Mucosa of gallbladder (tissue), 1 donor: Measurements from ENCODE around the gene CEP70. TPM values are rescaled to one million over a fixed set of nuclear protein-coding genes. Genes with fewer than 3 reads are reported as not detected.
A peak's percentile ranks its signal among the peaks of the same experiment; 100 is the strongest.
"Not testable (repeated sequence)": the region's sequence is repeated elsewhere in the genome, so short reads cannot be mapped to it uniquely, and the experiment has no call there.

Source experiments
- DNase-seq: peaks from one replicate; pipeline ENCODE4 v3.0.0-alpha.2; 2020; ENCODE audit warnings: low spot score
- total RNA-seq: library from RNA; stranded (reverse); gene quantifications from one replicate; pipeline ENCODE4 v1.2.1, GENCODE V29; 2021
- donor health status: DM: no; HTN: no; CAD: no.

The CEP70 gene
- total RNA-seq, 1 donor from 2014 or later, result 49.5 TPM

DNA sequence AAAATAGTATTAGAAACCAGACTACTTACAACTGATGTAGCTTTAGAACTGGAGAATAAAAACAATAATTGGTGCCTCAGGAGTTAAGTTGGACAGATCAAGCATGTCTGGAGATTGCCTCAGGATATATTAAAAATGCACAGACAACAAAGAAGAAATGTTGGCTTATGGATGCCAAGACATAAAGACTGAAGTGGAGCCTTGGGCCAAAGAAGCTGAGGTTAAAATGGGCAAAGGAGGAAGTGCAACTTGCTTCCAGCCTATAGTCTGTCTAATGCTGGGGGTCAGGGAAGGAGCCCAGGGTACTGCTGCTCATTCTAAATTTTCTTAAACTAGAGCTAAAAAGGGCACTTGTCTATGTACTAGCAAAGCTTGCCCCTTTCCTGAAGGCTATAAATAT is 82.1 kb downstream of the CEP70 start:
- DNase-seq, result no peak

DNA sequence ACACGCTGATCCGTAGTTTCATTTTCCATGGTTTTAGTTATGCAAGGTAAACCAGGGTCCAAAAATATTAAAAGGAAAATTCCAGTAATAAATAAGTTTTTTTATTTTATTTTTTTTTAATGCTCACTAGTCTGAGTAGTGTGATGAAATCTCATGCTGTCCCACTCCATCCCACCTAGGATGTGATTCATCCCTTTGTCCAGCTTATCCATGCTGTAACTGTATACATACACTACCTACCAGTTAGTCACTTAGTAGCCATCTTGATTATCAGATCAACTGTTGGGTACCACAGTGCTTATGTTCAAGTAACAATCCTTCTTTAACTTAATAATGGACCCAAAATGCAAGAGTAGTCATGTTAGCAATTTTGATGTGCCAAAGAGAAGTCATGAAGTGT is 84.5 kb downstream of the CEP70 start:
- no peak for DNase-seq

DNA sequence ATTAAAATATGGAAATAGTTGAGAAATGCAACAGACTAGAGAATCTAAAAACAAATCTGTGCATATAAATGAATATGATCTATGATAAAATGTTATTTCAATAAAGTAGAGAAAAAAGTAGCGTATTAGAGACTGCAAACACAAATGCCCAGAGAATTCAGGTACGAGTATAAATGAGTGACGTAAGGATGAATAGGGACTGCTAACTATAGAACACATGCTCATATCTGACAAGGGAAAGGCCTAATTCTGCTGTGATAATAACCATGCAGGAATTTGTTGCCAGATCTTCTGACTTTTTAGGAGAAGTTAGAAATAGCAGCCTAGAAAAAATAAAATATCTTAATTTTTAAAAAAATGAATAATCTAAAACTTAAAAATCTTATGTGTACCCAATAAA is 86.5 kb downstream of the CEP70 start:
- no peak for DNase-seq

DNA sequence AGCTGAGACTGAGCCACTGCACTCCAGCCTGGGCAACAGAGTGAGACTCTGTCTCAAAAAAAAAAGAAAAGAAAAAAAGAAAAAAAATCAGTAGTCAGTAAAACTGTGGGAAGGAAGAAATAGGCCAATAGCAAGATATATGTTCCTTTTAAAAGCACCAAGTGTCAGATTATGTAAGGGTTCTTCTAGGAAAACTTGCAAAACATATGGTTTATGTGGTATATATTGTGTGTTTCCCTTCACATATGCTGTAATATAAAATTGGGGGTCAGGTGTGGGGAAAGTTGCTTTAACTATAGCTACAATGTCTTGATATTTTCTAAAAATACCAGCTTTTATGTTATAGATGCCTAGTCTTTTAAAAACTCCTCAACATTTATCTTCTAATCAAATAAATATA is 95.1 kb downstream of the CEP70 start:
- DNase-seq, result no peak

DNA sequence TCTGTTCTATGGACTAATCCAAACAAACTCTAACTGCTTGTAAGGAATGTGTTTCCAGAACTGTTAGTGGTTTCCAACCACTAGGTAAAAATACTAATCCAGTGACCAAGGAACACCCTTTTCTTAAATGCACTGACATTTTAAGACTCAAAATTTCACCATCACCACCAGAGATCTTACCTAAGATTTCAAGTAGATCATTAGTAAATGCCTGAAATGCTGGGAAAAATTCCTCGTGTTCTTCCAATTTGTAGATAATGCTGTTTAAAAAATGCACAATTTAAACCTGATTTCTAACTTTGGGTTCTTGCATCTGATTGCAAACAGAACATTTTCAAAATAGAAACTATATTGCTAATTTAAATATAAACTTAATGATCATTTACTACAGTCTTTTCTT is 96.2 kb downstream of the CEP70 start:
- no peak for DNase-seq

DNA sequence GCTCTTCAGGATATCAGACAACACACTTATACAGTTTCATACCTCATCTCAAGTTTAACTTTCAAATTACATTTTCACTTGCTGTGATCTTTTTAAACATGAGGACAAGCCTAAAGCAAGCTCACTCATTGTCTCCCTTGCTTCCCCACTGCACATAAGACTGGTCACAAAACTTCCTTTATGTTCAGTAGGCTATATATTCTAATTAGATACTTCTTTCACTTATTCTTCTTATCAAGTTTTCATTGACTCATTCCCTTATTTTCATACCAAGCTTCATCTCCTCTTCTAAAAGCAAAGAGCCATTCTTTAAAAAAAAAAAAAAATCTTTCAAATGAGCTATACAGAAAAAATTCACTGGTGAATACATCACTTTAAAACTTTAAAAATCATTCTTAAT is 97.0 kb downstream of the CEP70 start:
- no peak for DNase-seq

DNA sequence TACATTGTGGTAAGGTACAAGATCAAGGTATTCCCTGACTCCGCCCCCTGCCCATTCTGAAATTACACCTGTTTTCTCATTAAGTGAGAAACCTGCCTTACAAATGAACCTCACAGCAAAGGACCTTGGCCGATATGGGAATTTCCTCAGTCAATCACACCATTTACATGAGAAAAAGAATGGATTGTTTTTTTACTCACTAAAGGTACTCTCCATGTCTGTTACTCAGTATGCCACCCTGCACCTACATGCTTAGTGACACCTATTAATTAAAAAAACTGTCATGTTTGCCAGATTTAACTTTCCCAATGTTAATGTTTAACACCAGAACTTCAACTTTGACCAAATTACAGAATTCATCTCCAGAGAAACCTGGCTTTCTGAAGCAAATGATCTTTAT is 97.6 kb downstream of the CEP70 start:
- no peak for DNase-seq

DNA sequence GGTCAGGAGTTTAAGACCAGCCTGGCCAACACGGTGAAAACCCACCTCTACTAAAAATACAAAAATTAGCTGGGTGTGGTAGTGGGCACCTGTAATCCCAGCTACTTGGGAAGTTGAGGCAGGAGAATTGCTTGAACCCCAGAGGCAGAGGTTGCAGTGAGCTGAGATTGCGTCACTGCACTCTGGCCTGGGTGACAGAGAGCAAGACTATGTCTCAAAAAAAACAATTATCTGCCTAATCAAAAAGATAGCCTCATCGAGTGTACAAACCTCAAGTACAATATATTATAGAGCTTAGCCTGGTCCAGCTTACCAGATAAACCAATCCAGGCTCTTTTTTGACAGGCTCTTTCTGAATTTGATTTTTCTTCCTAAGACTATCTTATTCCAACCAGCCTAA is 98.4 kb downstream of the CEP70 start:
- DNase-seq, result not testable (repeated sequence)

DNA sequence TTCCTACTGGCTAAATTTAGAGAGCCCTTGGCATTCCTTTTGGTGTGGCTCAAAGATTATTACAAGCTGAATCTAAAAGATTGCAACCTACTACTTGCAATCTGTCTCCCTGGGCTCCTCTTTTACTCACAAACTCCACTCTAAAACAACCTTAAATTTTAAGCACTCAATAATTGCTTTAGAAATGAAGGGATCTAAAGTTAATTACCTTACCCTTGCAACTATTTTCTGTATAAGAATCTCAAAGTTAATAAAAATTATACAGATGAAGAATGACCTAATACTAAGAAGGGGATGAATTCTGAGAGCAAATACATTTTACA is 99.5 kb downstream of the CEP70 start:
- DNase-seq, result no peak

DNA sequence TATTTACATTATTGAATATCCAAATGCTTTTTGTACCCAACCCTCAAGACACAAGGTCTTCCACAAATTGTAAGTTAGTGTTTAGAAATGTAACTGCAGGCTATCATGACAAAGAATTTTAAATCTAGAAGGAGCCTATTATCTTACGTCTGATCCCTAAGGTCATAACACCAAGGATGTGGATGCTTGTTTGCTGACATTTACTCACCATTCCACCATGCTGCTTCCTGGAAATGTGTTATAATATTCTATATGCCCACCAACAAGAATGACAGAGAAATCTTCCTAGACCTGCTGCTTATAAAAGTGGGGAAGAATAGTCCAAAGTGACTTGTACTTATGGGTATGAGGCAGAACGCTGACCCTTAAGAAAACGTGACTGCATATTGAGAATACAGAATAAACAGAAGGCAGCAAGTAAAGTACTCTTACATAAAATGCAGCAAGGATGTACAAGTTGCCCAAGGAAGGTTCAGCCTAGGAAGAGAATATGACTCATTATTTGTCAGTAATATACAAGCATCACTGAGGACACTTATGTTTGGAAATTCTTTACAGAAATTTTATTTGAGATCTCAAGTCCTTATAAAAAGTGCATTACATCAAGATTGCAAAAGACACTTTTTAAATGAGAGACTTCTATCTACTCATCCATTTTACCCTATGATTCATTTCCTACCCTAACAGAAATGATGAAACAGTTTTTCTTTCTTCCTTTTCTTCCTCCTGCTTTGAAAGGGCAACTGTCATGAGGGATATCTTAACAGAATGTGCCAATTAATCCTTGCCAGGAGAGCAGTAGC is 100.1 kb downstream of the CEP70 start:
- no peak for DNase-seq

DNA sequence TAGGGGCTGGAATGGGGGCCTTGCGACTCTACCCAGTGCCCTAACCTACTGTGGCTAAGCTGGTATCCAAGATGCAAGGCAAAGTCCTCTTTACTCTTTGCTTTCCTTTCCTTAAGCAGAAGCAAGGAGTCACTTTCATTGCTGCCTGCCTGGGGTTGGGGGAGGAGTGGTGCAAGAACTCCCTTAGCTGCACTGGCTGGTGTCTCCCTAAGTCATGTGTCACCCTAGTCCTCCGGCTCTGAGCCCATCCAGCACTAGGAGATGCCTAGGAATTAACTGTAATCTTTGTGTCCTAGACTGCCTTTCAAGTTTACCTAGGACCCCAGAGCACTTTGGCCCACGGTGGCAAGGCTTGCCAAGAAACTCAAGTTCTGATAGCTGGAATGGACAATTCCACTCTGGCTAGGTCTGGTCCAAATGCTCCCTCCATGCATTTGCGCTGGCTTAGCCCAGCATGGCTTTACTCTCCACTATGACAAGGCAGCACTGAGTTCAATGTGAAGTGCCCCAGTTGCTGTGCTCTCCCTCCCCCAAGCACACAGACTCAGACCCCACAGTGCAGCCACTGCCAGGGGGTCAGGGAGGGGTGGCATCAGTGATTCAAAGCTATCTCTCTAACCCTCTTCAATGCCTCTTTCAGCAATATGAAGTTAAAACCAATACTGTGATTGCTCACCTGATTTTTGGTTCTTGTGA is 100.9 kb downstream of the CEP70 start:
- no peak for DNase-seq

DNA sequence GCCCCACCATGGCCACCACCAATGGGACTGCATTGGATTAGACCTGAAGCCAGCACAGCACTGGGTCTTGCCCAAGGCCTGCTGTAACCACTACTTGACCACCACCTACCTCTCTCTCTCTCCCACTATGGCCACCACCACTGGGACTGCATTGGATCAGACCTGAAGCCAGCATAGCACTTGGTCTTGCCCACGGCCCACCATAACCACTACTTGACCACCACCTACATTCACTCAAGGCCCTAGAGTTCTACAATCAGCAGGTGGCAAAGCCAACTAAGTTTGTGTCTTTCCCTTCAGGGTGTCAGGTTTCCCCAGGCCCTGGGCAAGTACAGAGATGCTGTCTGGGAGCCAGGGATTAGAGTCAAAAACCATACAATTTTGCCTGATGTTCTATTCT is 102.1 kb downstream of the CEP70 start:
- no peak for DNase-seq

DNA sequence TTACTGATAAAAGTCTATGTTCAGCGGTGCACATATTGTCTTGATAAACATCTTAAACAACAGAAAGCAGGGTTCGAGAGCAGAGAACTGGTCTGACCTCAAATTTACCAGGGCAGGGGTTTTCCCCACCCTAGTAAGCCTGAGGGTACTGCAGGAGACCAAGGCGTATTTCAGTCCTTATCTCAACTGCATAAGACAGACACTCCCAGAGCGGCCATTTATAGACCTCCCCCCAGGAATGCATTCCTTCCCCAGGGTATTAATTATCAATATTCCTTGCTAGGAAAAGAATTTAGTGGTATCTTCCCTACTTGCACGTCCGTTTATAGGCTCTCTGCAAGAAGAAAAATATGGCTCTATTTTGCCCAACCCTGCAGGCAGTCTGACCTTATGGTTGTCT is 107.5 kb downstream of the CEP70 start:
- DNase-seq, result not testable (repeated sequence)

DNA sequence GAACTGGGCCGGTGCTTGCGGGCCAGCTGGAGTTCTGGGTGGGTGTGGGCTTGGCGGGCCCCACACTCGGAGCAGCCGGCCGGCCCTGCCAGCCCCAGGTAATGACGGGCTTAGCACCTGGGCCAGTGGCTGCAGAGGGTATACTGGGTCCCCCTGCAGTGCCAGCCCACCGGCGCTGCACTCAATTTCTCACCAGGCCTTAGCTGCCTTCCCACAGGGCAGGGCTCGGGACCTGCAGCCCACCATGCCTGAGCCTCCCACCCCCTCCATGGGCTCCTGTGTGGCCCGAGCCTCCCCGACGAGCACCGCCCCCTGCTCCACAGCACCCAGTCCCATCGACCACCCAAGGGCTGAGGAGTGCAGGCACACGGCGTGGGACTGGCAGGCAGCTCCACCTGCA is 109.4 kb downstream of the CEP70 start:
- DNase-seq, result not testable (repeated sequence)

DNA sequence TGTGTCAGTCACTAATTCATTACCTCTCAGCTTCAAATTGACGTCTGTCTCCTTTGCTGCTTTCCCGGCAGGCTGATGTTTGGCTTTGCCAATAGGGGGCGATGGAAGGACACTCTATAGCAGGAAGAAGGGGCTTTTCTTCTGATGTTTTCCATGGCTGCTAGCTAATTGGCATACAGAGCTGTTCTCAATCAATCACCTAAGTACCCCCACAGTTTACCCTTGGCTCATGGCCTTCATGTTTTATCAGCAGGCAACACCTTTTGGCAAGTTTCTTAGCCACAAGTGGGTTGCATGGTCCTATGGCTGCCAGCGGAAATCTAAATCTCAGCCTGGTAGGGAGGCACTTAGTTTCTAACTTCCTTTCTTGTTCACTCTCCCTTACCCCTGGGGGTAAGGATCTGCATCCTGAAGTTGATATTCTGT is 114.6 kb downstream of the CEP70 start:
- no peak for DNase-seq

DNA sequence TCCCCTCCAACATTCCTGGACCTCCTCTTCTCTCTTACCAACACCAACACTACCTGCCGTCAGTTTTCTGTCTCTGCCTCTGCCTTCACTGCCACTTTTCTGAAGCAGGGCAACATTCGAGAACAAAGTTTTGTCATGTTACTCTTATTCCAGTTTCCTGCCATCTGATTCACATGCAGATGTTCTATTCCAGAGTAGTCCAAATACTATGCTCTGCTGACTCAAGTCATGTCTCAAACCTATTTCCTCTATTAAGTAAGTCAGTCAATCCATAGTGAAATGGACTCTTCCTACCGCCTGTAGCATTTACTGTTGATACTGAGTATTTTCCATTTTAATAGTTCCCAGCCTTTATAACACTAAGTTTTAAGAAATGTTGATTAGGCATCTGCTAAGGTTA is 116.3 kb downstream of the CEP70 start:
- DNase-seq, result no peak

DNA sequence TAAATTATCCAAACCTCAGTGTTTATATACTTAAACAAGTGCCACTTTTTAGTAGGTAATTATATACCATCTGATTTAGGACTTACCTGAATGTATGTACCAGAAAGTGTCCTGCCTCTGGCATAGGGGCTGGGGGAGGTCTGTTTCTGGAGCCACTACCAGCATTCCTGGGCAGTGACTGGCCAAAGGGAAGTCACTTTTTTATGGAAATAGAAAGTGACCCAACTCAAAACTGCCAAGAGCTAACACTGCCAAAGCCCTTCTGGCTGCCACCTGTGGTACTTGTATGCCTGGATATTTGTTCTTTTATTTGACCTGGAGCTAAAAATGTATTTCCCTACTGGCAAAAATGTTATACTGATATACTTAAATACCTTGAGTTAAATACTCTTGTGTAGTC is 116.9 kb downstream of the CEP70 start:
- no peak for DNase-seq

DNA sequence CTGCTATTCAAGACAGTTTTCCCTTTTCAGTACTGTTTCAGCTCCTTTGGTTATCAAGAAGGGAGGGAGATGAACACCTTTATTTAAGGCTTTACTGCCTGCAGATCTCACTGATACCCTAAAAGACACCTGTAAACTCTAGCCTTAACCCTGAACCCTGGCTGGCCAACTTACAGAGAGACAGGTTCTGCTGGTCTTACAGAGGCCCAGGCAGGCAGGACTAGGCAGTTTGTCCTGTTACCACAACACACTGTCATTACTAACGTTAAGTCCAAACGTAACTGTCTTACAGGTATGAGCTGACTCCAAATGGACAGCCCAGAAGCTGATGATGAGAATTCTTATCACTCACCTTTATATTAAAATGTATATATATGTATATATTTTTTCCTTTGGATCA is 117.5 kb downstream of the CEP70 start:
- DNase-seq, result no peak

DNA sequence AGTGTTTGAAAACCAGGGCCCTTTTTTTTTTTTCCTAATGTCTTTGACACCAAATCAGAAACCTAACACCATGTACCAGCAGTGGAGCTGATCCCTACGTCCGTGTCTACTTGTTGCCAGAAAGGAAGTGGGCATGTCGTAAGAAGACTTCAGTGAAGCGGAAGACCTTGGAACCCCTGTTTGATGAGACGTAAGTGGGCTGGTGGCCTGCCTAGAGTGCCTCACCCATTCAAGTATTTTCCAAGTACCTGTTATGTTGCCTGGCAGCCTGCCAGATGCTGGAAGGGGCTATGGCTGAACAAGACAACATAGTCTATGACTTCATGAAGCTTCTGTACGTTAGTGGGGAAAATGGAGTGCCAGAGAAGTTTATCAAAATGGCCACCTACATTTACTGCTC is 119.9 kb downstream of the CEP70 start:
- DNase-seq, result no peak

DNA sequence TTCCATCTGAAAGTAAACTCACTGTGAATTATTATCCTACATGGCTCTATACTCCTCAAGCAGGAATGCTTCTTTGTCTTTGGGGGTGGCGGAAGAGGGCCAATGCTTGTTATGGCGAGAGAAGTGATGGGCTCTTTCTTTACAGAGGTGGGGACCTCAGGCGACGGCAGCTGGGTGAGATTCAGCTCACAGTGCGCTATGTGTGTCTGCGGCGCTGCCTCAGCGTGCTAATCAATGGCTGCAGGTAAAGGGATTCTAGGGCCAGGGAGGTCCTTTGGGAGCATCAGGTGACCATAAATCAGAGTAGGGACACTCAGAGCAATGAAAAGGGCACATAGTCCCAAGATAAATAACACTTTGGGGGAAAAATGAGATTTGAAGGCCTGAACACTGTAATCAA is 120.7 kb downstream of the CEP70 start:
- DNase-seq, result no peak

DNA sequence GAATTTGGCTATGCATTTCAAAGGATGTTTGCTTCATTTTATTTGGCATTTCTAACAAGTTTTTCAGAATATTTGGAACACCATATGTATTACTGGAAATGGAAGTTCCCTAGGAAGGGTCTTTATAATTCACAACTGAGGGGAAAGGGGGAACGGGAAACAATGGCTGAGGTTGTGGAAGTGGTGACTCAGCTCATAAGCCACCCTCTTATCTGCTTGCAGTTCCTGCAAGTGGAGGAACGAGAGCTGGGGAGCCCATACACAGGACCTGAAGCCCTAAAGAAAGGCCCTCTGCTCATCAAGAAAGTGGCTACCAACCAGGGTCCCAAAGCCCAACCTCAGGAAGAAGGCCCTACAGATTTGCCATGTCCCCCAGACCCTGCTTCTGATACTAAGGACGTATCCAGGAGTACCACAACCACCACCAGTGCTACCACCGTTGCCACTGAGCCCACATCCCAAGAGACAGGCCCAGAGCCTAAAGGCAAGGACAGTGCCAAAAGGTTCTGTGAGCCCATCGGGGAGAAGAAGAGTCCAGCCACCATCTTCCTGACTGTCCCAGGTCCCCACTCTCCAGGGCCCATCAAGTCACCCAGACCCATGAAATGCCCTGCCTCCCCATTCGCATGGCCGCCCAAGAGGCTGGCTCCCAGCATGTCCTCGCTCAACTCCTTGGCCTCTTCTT is 121.8 kb downstream of the CEP70 start:
- DNase-seq, result no peak

DNA sequence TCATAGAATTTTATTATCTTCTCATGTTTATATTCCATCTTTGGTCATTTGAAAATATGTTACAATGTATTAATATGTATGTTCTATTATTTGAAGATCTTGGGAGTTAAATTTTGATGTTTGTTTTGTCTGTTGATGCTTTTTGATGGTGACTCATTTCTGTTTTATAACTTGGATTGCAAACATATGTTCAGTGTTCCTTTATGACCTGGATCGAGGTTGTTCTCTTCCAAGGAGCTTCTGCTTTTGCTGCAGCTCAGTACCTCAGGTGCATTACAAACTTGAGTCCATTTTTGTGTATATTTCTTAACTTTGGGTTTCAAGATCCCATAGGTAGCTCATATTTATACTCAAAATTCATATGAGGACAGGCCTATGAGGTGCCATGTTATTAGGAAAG is 122.6 kb downstream of the CEP70 start:
- DNase-seq, result no peak

DNA sequence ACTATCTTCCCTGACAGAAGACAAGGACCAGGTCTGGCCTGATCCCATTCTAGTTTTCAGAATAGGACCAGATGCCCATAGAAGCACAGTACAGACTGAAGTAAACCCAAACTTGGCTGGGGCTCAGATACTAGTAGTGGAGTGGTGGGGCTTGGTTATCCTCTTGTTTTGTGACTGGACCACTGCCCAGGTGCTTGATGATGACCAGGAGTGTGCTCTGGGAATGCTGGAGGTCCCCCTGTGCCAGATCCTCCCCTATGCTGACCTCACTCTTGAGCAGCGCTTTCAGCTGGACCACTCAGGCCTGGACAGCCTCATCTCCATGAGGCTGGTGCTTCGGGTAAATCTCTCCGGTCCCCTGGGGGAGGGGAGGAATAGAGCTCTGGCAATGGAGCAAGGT is 123.4 kb downstream of the CEP70 start:
- peak; percentile 75 for DNase-seq
